HAP-1 (cell line): ENCODE data around the gene MAP1LC3B2.
"Not testable (repeated sequence)": the region's sequence is repeated elsewhere in the genome, so short reads cannot be mapped to it uniquely, and the experiment has no call there.

ENCODE experiments used
- DNase-seq, 2 experiments: peaks; one replicate each; pipeline ENCODE4 v3.0.0-alpha.2; 2016 to 2020; ENCODE audit warnings: low spot score in 2 of 2
- H3K27me3 ChIP-seq: fragments of 250-450 bp; sonication (Bioruptor Pico); 2 replicates; pipeline ENCODE4 v1.5.1; 2020; ENCODE audit warnings: low read depth, mild to moderate bottlenecking, moderate library complexity
- H3K36me3 ChIP-seq: fragments of 250-450 bp; sonication (Bioruptor Pico); replicated peaks from 2 replicates; pipeline ENCODE4 v1.5.1; 2020; ENCODE audit warnings: mild to moderate bottlenecking
- H3K4me1 ChIP-seq: fragments of 250-450 bp; sonication (Bioruptor Pico); 2 replicates; pipeline ENCODE4 v1.5.1; 2020; ENCODE audit warnings: mild to moderate bottlenecking
- H3K4me3 ChIP-seq: fragments of 250-450 bp; sonication (Bioruptor Pico); 2 replicates; pipeline ENCODE4 v1.5.1; 2020; ENCODE audit warnings: mild to moderate bottlenecking, moderate library complexity
- H3K9me3 ChIP-seq: fragments of 250-450 bp; sonication (Bioruptor Pico); 2 replicates; pipeline ENCODE4 v1.5.1; 2020; ENCODE audit warnings: mild to moderate bottlenecking, moderate library complexity
- in situ Hi-C: fragments of 300-500 bp; cut with MboI; formaldehyde crosslinking; loops from 3 replicates; pipeline ENCODE4 v1.14.3; 2020; ENCODE audit warnings: low sequenced_read_pairs, inconsistent platforms, mixed read lengths

The MAP1LC3B2 gene

GRCh38 chr12:116558280-116559161 is 660 bp upstream of the MAP1LC3B2 start:
- H3K27me3 ChIP-seq: no peaks in the 10 kb centered on the region
- H3K4me1 ChIP-seq: peaks cover 4% of the 10 kb centered on the region
- no peaks in the 10 kb centered on the region for H3K36me3 ChIP-seq
- in situ Hi-C loops: no loop called here
- DNase-seq: no peak
- H3K4me3 ChIP-seq: no peak overlapping the region
- H3K9me3 ChIP-seq: peaks cover 1% of the 10 kb centered on the region

- in situ Hi-C loops: no loop called here
- no peaks in the 10 kb centered on the region for H3K36me3 ChIP-seq
- H3K27me3 ChIP-seq: no peaks in the 10 kb centered on the region
- H3K4me1 ChIP-seq: peaks cover 6% of the 10 kb centered on the region
- no peak for DNase-seq
- H3K9me3 ChIP-seq: peaks cover 8% of the 10 kb centered on the region
- H3K4me3 ChIP-seq: no peak overlapping the region
These were observed 2.1 kb downstream of the MAP1LC3B2 start for GRCh38 chr12:116561181-116561821.

GRCh38 chr12:116562090-116562489 is 2.9 kb downstream of the MAP1LC3B2 start:
- Histone ChIP-seq H3K4me1 (peaks cover 6% of the 10 kb centered on the region), H3K27me3 (no peaks in the 10 kb centered on the region), H3K36me3 (no peaks in the 10 kb centered on the region), H3K9me3 (peaks cover 8% of the 10 kb centered on the region), H3K4me3 (no peak overlapping the region)
- no peak for DNase-seq
- in situ Hi-C loops: no loop called here

GRCh38 chr12:116563262-116563661 is 4.1 kb downstream of the MAP1LC3B2 start:
- Histone ChIP-seq H3K36me3 (no peaks in the 10 kb centered on the region), H3K27me3 (no peaks in the 10 kb centered on the region), H3K4me1 (peaks cover 10% of the 10 kb centered on the region), H3K4me3 (no peak overlapping the region), H3K9me3 (peaks cover 8% of the 10 kb centered on the region)
- no peak for DNase-seq
- in situ Hi-C loops: no loop called here

- Histone ChIP-seq H3K4me3 (no peak overlapping the region), H3K9me3 (peaks cover 8% of the 10 kb centered on the region), H3K27me3 (no peaks in the 10 kb centered on the region), H3K36me3 (no peaks in the 10 kb centered on the region), H3K4me1 (peaks cover 11% of the 10 kb centered on the region)
- in situ Hi-C loops: no loop called here
- no peak for DNase-seq
These were observed 4.9 kb downstream of the MAP1LC3B2 start for GRCh38 chr12:116564080-116564479.

GRCh38 chr12:116565221-116565620 is 6.0 kb downstream of the MAP1LC3B2 start:
- H3K27me3 ChIP-seq, H3K4me3 ChIP-seq, DNase-seq, in situ Hi-C loops, H3K4me1 ChIP-seq, H3K9me3 ChIP-seq, H3K36me3 ChIP-seq: not testable (repeated sequence)

- Histone ChIP-seq H3K4me3 (no peak overlapping the region), H3K36me3 (no peaks in the 10 kb centered on the region), H3K9me3 (peaks cover 8% of the 10 kb centered on the region), H3K4me1 (peaks cover 7% of the 10 kb centered on the region; the same call in 1 of the 2 replicates), H3K27me3 (no peaks in the 10 kb centered on the region)
- no peak for DNase-seq
- in situ Hi-C loops: no loop called here
These were observed 6.8 kb downstream of the MAP1LC3B2 start for GRCh38 chr12:116565963-116566362.

- in situ Hi-C loops: no loop called here
- peaks cover 7% of the 10 kb centered on the region; the same call in 1 of the 2 replicates for H3K4me1 ChIP-seq
- no peak overlapping the region for H3K4me3 ChIP-seq
- DNase-seq: no peak
- H3K36me3 ChIP-seq: no peaks in the 10 kb centered on the region
- no peaks in the 10 kb centered on the region for H3K27me3 ChIP-seq
- H3K9me3 ChIP-seq: peaks cover 8% of the 10 kb centered on the region
These were observed 9.0 kb downstream of the MAP1LC3B2 start for GRCh38 chr12:116568203-116568602.

- Histone ChIP-seq H3K9me3 (no peaks in the 10 kb centered on the region), H3K4me3 (no peak overlapping the region), H3K4me1 (peaks cover 5% of the 10 kb centered on the region; the same call in 1 of the 2 replicates), H3K36me3 (no peaks in the 10 kb centered on the region), H3K27me3 (no peaks in the 10 kb centered on the region)
- in situ Hi-C loops: no loop called here
- no peak for DNase-seq
These were observed 11.9 kb downstream of the MAP1LC3B2 start for GRCh38 chr12:116571089-116571488.

GRCh38 chr12:116573776-116574175 is 14.6 kb downstream of the MAP1LC3B2 start:
- no peaks in the 10 kb centered on the region for H3K4me1 ChIP-seq
- H3K36me3 ChIP-seq: no peaks in the 10 kb centered on the region
- no peak for DNase-seq
- no peak overlapping the region for H3K4me3 ChIP-seq
- H3K9me3 ChIP-seq: no peaks in the 10 kb centered on the region
- H3K27me3 ChIP-seq: no peaks in the 10 kb centered on the region
- in situ Hi-C loops: no loop called here

GRCh38 chr12:116575754-116576153 is 16.6 kb downstream of the MAP1LC3B2 start:
- H3K4me1 ChIP-seq, H3K9me3 ChIP-seq, in situ Hi-C loops, DNase-seq, H3K27me3 ChIP-seq, H3K36me3 ChIP-seq, H3K4me3 ChIP-seq: not testable (repeated sequence)

- Histone ChIP-seq H3K4me3 (no peak overlapping the region), H3K4me1 (no peaks in the 10 kb centered on the region), H3K36me3 (no peaks in the 10 kb centered on the region), H3K27me3 (no peaks in the 10 kb centered on the region), H3K9me3 (no peaks in the 10 kb centered on the region)
- in situ Hi-C loops: no loop called here
- no peak for DNase-seq
These were observed 18.0 kb downstream of the MAP1LC3B2 start for GRCh38 chr12:116577154-116577561.

- in situ Hi-C loops: no loop called here
- Histone ChIP-seq H3K9me3 (no peaks in the 10 kb centered on the region), H3K36me3 (no peaks in the 10 kb centered on the region), H3K27me3 (no peaks in the 10 kb centered on the region), H3K4me1 (no peaks in the 10 kb centered on the region; the same call in 1 of the 2 replicates), H3K4me3 (no peak overlapping the region)
- DNase-seq: no peak
These were observed 18.9 kb downstream of the MAP1LC3B2 start for GRCh38 chr12:116578051-116578450.

GRCh38 chr12:116582610-116583009 is 23.4 kb downstream of the MAP1LC3B2 start:
- DNase-seq: no peak
- Histone ChIP-seq H3K4me1 (no peaks in the 10 kb centered on the region; the same call in 1 of the 2 replicates), H3K4me3 (no peak overlapping the region), H3K27me3 (no peaks in the 10 kb centered on the region), H3K9me3 (no peaks in the 10 kb centered on the region; the same call in 1 of the 2 replicates), H3K36me3 (no peaks in the 10 kb centered on the region)
- in situ Hi-C loops: no loop called here
